AG04449 (cell line): ENCODE data around the gene IPO7.
A peak's percentile ranks its signal among the peaks of the same experiment; 100 is the strongest.

ENCODE experiments used
- CTCF ChIA-PET: fragments of 350-600 bp; formaldehyde crosslinking; extraction: SDS; loops from one replicate; lab custom pipeline; 2021; ENCODE audit warnings: antibody characterized with exemption; lab: Yijun Ruan, JAX
- POLR2A ChIA-PET: fragments of 400-600, 350-600 bp; formaldehyde crosslinking; extraction: SDS; loops from one replicate; lab custom pipeline; 2020; ENCODE audit warnings: antibody characterized with exemption, inconsistent platforms; lab: Yijun Ruan, JAX
- DNase-seq: peaks from one replicate; pipeline ENCODE4 v3.0.0-alpha.2; 2010; ENCODE audit warnings: low read depth, low spot score
- H3K4me3 ChIP-seq: 2 replicates; pipeline ENCODE4 v1.5.1; 2011; ENCODE audit warnings: low read depth, mild to moderate bottlenecking, control low read depth, low read length
- CTCF ChIP-seq: IDR thresholded peaks from one replicate; pipeline ENCODE4 v1.5.1; 2011; ENCODE audit warnings: mild to moderate bottlenecking, moderate library complexity, low read length, control low read depth, inconsistent platforms; ENCODE audit not compliant: insufficient read depth; ENCODE audit errors: missing control alignments

The IPO7 gene

GRCh38 chr11:9473408-9473807 lies 89.0 kb downstream of the IPO7 start:
- POLR2A ChIA-PET, result interaction anchor here (0.6 kb wide), 1 partner anchor 23 kb away, joined by 3 read pairs; no protein-coding TSS in a partner anchor
- CTCF ChIA-PET, result no interaction called here

GRCh38 chr11:9479899-9480298 lies 95.4 kb downstream of the IPO7 start:
- no peak for DNase-seq
- H3K4me3 ChIP-seq, result no peak overlapping the region
- TF ChIP-seq CTCF, result no peak
- POLR2A ChIA-PET, result interaction anchor here (1.9 kb wide), 1 partner anchor 19 kb away, joined by 7 read pairs; the partner anchor contains the start of gene ZNF143
- CTCF ChIA-PET, result interaction anchor here (1.0 to 1.6 kb wide), 4 partner anchors 15 to 33 kb away, joined by 3 to 4 read pairs (median 3); no protein-coding TSS in a partner anchor

More at GRCh38 chr11:9473408-9473807, 89.0 kb downstream of the IPO7 start:
- DNase-seq, result no peak
- no peak overlapping the region for H3K4me3 ChIP-seq
- TF ChIP-seq CTCF, result no peak

- peak; percentile 33 for DNase-seq
- CTCF ChIA-PET, result interaction anchor here (0.8 to 5.9 kb wide), 5 partner anchors 9 to 28 kb away, joined by 3 to 44 read pairs (median 5); partner anchors contain the start of gene ZNF143
- TF ChIP-seq CTCF, result no peak
- peak overlapping the region; percentile 21 for H3K4me3 ChIP-seq
- POLR2A ChIA-PET, result interaction anchor here (2.6 kb wide), 1 partner anchor 29 kb away, joined by 16 read pairs; the partner anchor contains the start of gene ZNF143
Observed at GRCh38 chr11:9489080-9489765, 104.8 kb downstream of the IPO7 start.

GRCh38 chr11:9490376-9490775 lies 105.9 kb downstream of the IPO7 start:
- CTCF ChIA-PET, result interaction anchor here (1.6 to 5.9 kb wide), 3 partner anchors 8 to 16 kb away, joined by 5 to 44 read pairs (median 9); no protein-coding TSS in a partner anchor

GRCh38 chr11:9493492-9493891 lies 109.0 kb downstream of the IPO7 start:
- H3K4me3 ChIP-seq, result no peak overlapping the region
- no peak for TF ChIP-seq CTCF
- no peak for DNase-seq
- CTCF ChIA-PET, result interaction anchor here (3.4 kb wide), 1 partner anchor 13 kb away, joined by 35 read pairs; no protein-coding TSS in a partner anchor
- POLR2A ChIA-PET, result no interaction called here

More at GRCh38 chr11:9490376-9490775, 105.9 kb downstream of the IPO7 start:
- POLR2A ChIA-PET, result interaction anchor here (0.8 to 2.6 kb wide), 2 partner anchors 8 to 30 kb away, joined by 3 to 16 read pairs; partner anchors contain the start of gene ZNF143
- H3K4me3 ChIP-seq, result no peak overlapping the region
- TF ChIP-seq CTCF, result no peak
- no peak for DNase-seq

- ChIA-PET CTCF (interaction anchor here (3.4 kb wide), 1 partner anchor 12 kb away, joined by 35 read pairs; no protein-coding TSS in a partner anchor), POLR2A (no interaction called here)
- TF ChIP-seq CTCF, result no peak
- no peak for DNase-seq
- H3K4me3 ChIP-seq, result no peak overlapping the region
Observed at GRCh38 chr11:9494316-9494715, 109.9 kb downstream of the IPO7 start.
